Measurements from ENCODE around the gene DHRS7B. TPM values are rescaled to one million over a fixed set of nuclear protein-coding genes. Genes with fewer than 3 reads are reported as not detected.

DHRS7B gene
- total and polyA plus RNA-seq, 2 of the 13 experiments (the other 11 are each of a cell fraction or from before 2014, with no cell fraction given): 20.0 to 35.8 TPM

DNA sequence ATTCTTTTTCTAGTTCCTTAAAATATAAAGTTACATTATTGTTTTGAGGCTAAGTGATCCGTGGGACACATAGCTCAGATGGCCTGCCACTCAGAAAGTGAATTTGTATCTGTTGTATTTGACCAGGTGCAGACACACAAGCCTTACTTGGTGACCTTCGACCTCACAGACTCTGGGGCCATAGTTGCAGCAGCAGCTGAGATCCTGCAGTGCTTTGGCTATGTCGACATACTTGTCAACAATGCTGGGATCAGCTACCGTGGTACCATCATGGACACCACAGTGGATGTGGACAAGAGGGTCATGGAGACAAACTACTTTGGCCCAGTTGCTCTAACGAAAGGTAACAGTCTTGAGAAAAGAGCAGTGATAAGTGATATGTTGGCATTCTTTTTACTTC is 56.7 kb downstream of the DHRS7B start (continued):
- TF ChIP-seq, protein P1, sequence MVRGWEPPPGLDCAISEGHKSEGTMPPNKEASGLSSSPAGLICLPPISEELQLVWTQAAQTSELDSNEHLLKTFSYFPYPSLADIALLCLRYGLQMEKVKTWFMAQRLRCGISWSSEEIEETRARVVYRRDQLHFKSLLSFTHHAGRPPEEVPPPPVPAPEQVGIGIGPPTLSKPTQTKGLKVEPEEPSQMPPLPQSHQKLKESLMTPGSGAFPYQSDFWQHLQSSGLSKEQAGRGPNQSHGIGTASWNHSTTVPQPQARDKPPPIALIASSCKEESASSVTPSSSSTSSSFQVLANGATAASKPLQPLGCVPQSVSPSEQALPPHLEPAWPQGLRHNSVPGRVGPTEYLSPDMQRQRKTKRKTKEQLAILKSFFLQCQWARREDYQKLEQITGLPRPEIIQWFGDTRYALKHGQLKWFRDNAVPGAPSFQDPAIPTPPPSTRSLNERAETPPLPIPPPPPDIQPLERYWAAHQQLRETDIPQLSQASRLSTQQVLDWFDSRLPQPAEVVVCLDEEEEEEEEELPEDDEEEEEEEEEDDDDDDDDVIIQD (CRISPR knock-in tag; IDR thresholded peaks at IDR 0.05; ENCODE audit: low read depth): 0 out of 2 replicates have a peak, but pooled peaks have one; percentile 25
- TF ChIP-seq HNRNPK (IDR thresholded peaks at IDR 0.05; ENCODE audit: low read depth, low read length, poor library complexity, severe bottlenecking) (no peak), MLLT10 (CRISPR knock-in tag; IDR thresholded peaks at IDR 0.05) (no peak), CEBPG (CRISPR knock-in tag; IDR thresholded peaks at IDR 0.05) (peak; percentile 69), RFXAP (CRISPR knock-in tag; IDR thresholded peaks at IDR 0.05; ENCODE audit: borderline replicate concordance) (no peak), ZNF292 (CRISPR knock-in tag; IDR thresholded peaks at IDR 0.05; ENCODE audit: borderline replicate concordance, low read depth) (peak; percentile 39; the same call in 1 of the 2 replicates), ZNF841 (CRISPR knock-in tag; IDR thresholded peaks at IDR 0.05; ENCODE audit: borderline replicate concordance) (no peak), HHEX (CRISPR knock-in tag; IDR thresholded peaks at IDR 0.05) (no peak), SALL1 (CRISPR knock-in tag; IDR thresholded peaks at IDR 0.05) (peak; percentile 36; the same call in 1 of the 2 replicates), SUZ12 (IDR thresholded peaks at IDR 0.05; ENCODE audit: low read depth, low read length) (no peak), ZKSCAN8 (CRISPR knock-in tag; IDR thresholded peaks at IDR 0.05; ENCODE audit: borderline replicate concordance) (no peak), ZNF12 (CRISPR knock-in tag; IDR thresholded peaks at IDR 0.05) (0 out of 2 replicates have a peak, but pooled peaks have one; percentile 58), ZNF644 (CRISPR knock-in tag; IDR thresholded peaks at IDR 0.05; ENCODE audit: low read depth) (peak; percentile 94), ZNF329 (CRISPR knock-in tag; IDR thresholded peaks at IDR 0.05; ENCODE audit: low read depth) (no peak), NFE2L2 (IDR thresholded peaks at IDR 0.05; ENCODE audit: low read length) (no peak), ZNF225 (CRISPR knock-in tag; IDR thresholded peaks at IDR 0.05) (no peak), BORCS8-MEF2B (CRISPR knock-in tag; IDR thresholded peaks at IDR 0.05) (no peak)
- TF ChIP-seq, protein P2, sequence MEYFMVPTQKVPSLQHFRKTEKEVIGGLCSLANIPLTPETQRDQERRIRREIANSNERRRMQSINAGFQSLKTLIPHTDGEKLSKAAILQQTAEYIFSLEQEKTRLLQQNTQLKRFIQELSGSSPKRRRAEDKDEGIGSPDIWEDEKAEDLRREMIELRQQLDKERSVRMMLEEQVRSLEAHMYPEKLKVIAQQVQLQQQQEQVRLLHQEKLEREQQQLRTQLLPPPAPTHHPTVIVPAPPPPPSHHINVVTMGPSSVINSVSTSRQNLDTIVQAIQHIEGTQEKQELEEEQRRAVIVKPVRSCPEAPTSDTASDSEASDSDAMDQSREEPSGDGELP (IDR thresholded peaks at IDR 0.05; ENCODE audit: borderline replicate concordance, low read depth): peak; percentile 69; the same call in 1 of the 2 replicates
- TF ChIP-seq, protein P3, sequence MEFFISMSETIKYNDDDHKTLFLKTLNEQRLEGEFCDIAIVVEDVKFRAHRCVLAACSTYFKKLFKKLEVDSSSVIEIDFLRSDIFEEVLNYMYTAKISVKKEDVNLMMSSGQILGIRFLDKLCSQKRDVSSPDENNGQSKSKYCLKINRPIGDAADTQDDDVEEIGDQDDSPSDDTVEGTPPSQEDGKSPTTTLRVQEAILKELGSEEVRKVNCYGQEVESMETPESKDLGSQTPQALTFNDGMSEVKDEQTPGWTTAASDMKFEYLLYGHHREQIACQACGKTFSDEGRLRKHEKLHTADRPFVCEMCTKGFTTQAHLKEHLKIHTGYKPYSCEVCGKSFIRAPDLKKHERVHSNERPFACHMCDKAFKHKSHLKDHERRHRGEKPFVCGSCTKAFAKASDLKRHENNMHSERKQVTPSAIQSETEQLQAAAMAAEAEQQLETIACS (CRISPR knock-in tag; IDR thresholded peaks at IDR 0.05): no peak
- TF ChIP-seq, protein P4, sequence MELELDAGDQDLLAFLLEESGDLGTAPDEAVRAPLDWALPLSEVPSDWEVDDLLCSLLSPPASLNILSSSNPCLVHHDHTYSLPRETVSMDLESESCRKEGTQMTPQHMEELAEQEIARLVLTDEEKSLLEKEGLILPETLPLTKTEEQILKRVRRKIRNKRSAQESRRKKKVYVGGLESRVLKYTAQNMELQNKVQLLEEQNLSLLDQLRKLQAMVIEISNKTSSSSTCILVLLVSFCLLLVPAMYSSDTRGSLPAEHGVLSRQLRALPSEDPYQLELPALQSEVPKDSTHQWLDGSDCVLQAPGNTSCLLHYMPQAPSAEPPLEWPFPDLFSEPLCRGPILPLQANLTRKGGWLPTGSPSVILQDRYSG (CRISPR knock-in tag; IDR thresholded peaks at IDR 0.05): no peak
- TF ChIP-seq, protein P5, sequence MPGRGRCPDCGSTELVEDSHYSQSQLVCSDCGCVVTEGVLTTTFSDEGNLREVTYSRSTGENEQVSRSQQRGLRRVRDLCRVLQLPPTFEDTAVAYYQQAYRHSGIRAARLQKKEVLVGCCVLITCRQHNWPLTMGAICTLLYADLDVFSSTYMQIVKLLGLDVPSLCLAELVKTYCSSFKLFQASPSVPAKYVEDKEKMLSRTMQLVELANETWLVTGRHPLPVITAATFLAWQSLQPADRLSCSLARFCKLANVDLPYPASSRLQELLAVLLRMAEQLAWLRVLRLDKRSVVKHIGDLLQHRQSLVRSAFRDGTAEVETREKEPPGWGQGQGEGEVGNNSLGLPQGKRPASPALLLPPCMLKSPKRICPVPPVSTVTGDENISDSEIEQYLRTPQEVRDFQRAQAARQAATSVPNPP (CRISPR knock-in tag; IDR thresholded peaks at IDR 0.05): no peak
